Activated CD8-positive, alpha-beta memory T cell treated with anti-CD3 and anti-CD28 coated beads, Interleukin-2, amount 50 U/mL, for 4 hours (primary cell): ENCODE data around the gene HEXIM1.
"Not testable (repeated sequence)": the region's sequence is repeated elsewhere in the genome, so short reads cannot be mapped to it uniquely, and the experiment has no call there.

Source experiments
- DNase-seq: peaks from one replicate; pipeline ENCODE4 v3.0.0-alpha.2; 2020

The HEXIM1 gene

DNA sequence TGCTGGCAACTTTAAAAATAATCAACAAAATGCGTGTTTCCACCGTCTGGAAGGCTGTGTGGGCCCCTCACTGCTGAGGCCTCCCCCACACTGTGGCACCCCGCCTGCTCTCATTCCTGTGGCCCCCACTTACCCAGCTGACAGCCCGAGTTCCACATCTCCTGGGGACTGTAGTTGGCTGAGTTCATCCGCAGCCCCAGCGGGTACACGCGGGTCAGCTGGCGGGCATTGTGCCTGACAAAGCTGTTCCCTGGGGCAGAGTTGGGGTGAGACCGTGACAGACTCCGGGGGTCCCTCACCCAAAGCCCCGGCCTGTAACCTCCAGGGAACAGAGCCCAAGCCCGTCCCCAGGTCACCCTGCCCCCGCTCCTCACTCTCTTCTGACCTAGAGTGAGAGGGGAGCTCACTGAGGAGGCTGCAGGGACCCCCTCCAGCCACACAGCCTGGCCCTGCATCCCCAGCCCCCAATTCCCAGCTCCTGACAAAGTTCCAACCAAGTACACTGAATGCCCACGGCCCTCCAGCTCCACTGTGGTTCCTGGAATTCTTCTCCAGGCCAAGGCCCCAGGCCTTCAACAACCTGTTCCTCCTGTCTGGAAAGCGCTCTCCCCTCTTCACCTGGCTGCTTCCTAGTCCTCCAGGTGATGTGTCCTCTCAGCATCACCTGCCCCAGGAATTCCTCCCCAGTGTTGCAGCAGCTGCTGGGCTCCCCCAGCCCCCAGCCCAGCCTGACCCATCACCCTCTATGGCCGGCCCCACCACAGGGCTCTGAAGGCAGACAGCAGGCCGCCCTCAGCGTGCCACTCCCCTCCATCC lies 34.0 kb upstream of the HEXIM1 start:
- DNase-seq = no peak

GRCh38 chr17:45115015-45115625 lies 33.2 kb upstream of the HEXIM1 start:
- DNase-seq = no peak

DNA sequence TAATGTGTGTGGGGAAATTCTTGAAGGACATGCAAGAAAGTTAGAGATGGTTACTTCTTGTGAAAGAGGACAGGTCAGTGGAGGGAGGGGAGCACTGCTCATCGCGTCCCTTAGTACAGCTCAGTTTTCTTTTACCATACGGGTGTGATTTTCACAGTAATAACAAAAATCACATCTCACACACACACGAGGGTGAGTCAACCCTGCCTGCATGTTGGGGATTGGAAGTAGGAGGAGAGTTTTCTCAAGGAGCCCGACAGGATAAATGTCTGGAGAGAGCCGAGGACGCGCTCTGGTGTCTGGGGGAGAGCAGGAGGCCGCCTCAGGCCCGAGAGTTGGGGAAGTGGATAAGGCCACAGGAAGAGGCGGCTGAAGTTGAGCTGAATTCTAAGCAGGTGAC lies 32.4 kb upstream of the HEXIM1 start:
- DNase-seq = no peak

- no peak for DNase-seq
These were observed 31.8 kb upstream of the HEXIM1 start for GRCh38 chr17:45116434-45117016.

- no peak for DNase-seq
These were observed 30.9 kb upstream of the HEXIM1 start for GRCh38 chr17:45117334-45117733.

- DNase-seq = no peak
These were observed 30.2 kb upstream of the HEXIM1 start for GRCh38 chr17:45117848-45118646.

GRCh38 chr17:45118691-45119090 lies 29.6 kb upstream of the HEXIM1 start:
- DNase-seq = no peak

DNA sequence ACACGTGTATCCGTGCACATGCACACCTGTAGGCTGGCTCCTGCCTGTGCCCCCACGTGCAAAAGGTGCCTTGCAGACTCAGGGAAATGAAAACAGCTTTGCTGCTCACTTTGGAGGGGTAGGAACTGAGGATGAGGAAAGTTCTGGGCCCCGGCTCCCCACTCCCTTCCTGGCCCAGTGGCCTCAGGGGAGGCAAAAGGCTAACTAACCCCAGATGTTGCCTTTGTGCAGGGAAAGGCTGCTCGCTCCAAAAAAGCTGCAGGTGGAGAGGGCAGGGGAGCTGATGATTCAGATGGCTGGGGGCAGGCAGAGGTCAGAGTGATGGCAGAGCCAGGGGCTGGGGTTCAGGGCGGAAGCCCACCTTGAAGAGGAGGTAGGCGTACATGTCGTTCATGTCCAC lies 28.3 kb upstream of the HEXIM1 start:
- DNase-seq = no peak

DNA sequence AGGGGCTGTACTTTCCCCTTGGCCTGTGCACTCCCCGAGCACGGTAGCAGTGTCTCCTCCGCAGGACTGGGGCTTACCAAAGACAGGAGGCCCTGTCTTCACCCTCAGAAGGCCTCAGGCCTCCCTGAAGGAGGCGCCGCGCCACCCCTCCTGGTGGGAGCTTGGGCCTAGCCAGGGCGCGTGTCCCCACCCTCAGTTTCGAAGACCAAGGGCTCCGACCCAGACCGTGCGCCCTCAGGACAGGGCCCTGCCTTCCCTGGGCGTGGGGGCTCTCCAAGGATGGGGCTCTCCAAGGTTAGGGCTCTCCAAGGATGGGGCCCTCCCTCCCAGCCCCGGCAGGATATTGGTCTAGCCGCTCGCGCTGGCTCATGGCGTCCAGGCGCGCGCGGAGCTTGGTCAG lies 27.7 kb upstream of the HEXIM1 start:
- no peak for DNase-seq

- no peak for DNase-seq
These were observed 27.2 kb upstream of the HEXIM1 start for GRCh38 chr17:45121055-45121454.

DNA sequence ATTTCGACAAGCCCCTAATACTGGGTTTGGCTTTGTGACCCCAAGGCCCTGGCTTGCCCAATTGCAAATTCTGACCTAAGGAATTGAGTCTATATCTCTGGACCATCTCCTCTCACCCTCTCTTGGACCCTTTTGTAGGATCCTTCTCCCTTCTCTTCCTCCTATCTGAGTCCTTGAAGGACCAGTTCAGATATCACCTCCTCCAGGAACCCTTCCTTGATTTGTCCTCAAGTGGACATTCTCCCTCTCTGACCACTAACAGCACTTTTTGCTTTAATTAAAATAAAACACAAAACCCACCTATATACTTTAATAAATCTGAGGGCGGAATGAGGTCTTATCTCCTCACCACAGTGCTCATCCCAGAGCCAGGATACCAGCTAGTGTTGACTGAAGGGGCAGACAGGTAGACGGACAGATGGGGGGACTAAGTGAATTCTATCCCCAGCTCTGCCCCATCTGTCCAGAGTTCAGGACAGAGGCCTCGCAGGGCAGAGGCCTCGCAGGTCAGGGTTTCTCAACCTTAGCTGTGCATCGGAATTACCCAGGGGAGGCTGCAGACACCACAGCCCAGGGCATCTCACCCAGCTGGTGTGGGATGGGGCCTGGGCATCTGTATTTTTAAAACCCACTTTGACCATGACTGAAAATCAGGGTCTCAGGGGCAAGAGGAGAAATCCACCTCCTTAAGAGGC lies 25.1 kb upstream of the HEXIM1 start:
- DNase-seq = no peak

DNA sequence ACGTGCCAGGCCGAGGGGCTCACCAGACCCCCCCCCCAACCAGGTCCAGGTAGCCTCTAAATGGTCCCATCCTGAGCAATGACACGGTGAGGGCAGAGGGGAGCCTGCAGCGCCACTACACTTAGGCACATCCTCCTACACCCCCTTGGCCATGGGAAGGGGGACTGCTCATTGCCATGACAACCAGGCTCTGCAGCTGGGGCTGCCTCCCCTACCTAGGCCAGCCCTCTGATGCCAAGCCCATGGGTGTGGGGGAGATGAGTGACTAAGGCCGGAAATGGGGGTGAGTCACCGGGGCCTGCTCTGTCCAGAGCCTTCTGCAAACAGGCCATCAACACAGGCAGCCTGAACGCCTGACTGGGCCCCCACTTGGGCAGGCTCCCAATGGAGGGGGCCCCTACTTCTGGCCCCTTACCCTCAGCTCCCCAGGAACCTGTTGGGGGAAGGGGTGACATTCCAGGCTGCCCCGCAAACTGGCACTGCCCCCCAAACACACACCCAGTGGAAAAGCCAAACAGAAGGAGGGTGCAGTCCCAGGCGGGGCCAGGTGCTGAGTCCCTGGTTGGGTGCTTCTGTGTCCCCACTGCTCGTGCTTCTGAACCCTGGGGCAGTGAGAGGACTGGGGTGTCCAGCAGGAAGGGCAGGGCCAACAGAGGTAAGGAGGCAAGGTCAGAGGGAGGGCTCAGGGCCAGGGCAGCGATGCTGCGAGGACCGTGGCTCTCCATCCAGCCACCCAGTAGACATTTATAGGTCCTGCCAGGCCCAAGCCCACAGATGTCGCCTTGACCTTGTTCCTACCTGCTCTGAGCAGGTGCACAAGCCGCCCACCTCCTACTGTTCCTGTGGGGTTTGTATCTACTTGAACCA lies 24.1 kb upstream of the HEXIM1 start:
- DNase-seq = no peak

- not testable (repeated sequence) for DNase-seq
These were observed 23.5 kb upstream of the HEXIM1 start for GRCh38 chr17:45124797-45125122.

GRCh38 chr17:45125509-45125908 lies 22.8 kb upstream of the HEXIM1 start:
- no peak for DNase-seq

DNA sequence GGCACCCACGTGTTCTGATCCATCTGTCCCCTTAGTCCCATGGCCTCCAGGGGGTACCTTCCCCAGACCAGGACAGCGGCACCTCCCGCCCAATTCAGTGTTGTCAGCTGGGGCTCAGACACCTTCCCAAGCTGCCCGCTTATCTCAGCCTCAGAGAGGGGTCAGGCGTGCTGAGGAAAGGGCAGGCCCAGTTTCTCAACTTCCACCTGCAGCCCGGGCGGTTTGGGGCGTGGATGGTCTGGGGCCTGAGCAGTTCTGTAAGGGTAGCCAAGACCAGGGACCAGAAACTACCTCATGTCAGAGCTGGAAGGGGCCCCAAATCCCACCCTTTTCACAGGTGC lies 21.1 kb upstream of the HEXIM1 start:
- DNase-seq = no peak

- DNase-seq = no peak
These were observed 20.6 kb upstream of the HEXIM1 start for GRCh38 chr17:45127548-45128300.

GRCh38 chr17:45128331-45128730 lies 19.9 kb upstream of the HEXIM1 start:
- DNase-seq = no peak

- DNase-seq = no peak
These were observed 19.3 kb upstream of the HEXIM1 start for GRCh38 chr17:45128989-45129388.

- no peak for DNase-seq
These were observed 18.8 kb upstream of the HEXIM1 start for GRCh38 chr17:45129426-45129939.

DNA sequence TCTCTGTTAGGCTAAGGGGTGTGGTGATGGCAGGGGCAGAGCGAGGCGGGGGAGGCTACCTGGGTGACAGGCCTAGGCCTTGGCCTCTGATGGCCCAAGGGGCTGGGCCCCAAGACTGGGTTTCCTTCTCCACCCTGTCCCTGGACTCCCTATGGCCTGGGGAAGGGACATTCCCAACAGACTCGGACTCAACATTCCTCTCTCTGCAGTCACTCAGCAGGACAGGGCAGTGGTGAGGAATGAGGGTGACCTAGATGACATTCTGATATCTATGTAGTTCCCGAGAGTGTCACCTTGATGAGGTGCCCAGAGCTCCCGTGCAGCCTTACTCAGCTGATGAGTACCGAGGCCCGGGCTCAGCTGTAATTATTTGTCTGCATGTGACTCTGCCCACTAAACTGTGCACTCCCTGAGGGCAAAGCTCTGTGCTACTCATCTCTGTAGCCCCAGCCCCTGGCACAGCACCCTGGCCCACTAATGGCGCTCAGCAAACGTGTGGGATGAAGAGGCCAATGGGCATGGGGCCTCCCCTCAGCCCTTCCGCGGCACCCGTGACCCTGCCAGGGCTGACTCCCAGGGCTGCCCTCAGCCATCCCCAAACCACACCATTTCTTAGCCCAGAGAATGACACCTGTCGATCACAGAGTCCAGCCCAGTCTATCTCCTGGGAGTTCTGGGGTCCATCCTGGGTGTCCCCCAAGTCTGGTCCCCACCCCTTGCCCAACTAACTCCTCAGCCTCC lies 18.2 kb upstream of the HEXIM1 start:
- DNase-seq = no peak
